Endothelial cell of umbilical vein (primary cell): ENCODE results near the gene TEAD4. TPM values are rescaled to one million over a fixed set of nuclear protein-coding genes. Genes with fewer than 3 reads are reported as not detected.

ENCODE experiments used
- BruUV-seq: library from RNA; stranded (reverse); fragments of 400-500 nt; replicated peaks from 2 replicates; lab custom pipeline; 2021; lab: Mats Ljungman, UMichigan
- CTCF ChIA-PET: fragments of 300-600, 350-600 bp; sonication (Branson Sonifier 250); formaldehyde crosslinking; loops from one replicate; lab custom pipeline; 2021; ENCODE audit warnings: antibody characterized with exemption, inconsistent platforms; lab: Charles Lee
- POLR2A ChIA-PET: fragments of 300-600, 350-600 bp; sonication (Branson Sonifier 250); formaldehyde crosslinking; loops from one replicate; lab custom pipeline; 2021; ENCODE audit warnings: antibody characterized with exemption, inconsistent platforms; lab: Charles Lee
- DNase-seq: peaks from one replicate; pipeline ENCODE4 v3.0.0-alpha.2; 2011; ENCODE audit warnings: low read depth, low spot score
- FAIRE-seq: peaks from 2 replicates; lab custom pipeline; 2011; peaks lifted over from hg19 to GRCh38; lab: Jason Lieb, UNC
- H2AFZ ChIP-seq: 2 replicates; pipeline ENCODE4 v1.6.0; 2012; ENCODE audit warnings: low read depth, low read length, control low read depth, inconsistent platforms
- H3K27ac ChIP-seq: 2 replicates; pipeline ENCODE4 v1.5.1; 2011; ENCODE audit warnings: low read depth, mild to moderate bottlenecking, control low read depth, low read length, moderate library complexity; ENCODE audit not compliant: insufficient read depth
- H3K27me3 ChIP-seq, 2 experiments: 2 replicates each; pipeline versions ENCODE4 v1.6.0 to v1.6.1; 2011; ENCODE audit warnings: low read length in 2 of 2, mixed read lengths in 1 of 2; ENCODE audit not compliant: control insufficient read depth in 2 of 2, insufficient read depth in 2 of 2
- H3K36me3 ChIP-seq, 2 experiments: 2 replicates in 1 of 2; 3 replicates in 1 of 2; pipeline ENCODE4 v1.5.1; 2011; ENCODE audit warnings: low read length in 2 of 2, mild to moderate bottlenecking in 1 of 2, moderate library complexity in 1 of 2; ENCODE audit not compliant: control insufficient read depth in 2 of 2, insufficient read depth in 2 of 2; ENCODE audit errors: extremely low read depth in 1 of 2
- H3K4me1 ChIP-seq: 3 replicates; pipeline ENCODE4 v1.5.1; 2011; ENCODE audit warnings: mild to moderate bottlenecking, low read length; ENCODE audit not compliant: control insufficient read depth, insufficient read depth; ENCODE audit errors: extremely low read depth
- H3K4me2 ChIP-seq: 2 replicates; pipeline ENCODE4 v1.6.1; 2011; ENCODE audit warnings: low read length, control low read depth, mixed read lengths; ENCODE audit not compliant: insufficient read depth
- H3K4me3 ChIP-seq, 3 experiments: fragments of 200-600 bp in 1 of 3; sonication (generic), shearing (Covaris generic) in 1 of 3; replicated peaks in 1 of 3; 2 replicates each; pipeline ENCODE4 v1.5.1; 2011 to 2016; ENCODE audit warnings: control low read depth in 3 of 3, low read length in 3 of 3, mild to moderate bottlenecking in 2 of 3, inconsistent platforms in 1 of 3, low read depth in 1 of 3, moderate library complexity in 1 of 3; ENCODE audit not compliant: insufficient read depth in 1 of 3
- H3K79me2 ChIP-seq: 2 replicates; pipeline ENCODE4 v1.6.0; 2012; ENCODE audit warnings: low read length, inconsistent platforms; ENCODE audit not compliant: control insufficient read depth, insufficient read depth
- H3K9ac ChIP-seq: replicated peaks from 2 replicates; pipeline ENCODE3; 2011; ENCODE audit warnings: low read length, control low read depth; ENCODE audit not compliant: insufficient read depth; ENCODE audit errors: extremely low read depth
- H3K9me1 ChIP-seq: replicated peaks from 3 replicates; pipeline ENCODE4 v1.6.0; 2011; ENCODE audit warnings: mild to moderate bottlenecking, low read length; ENCODE audit not compliant: control insufficient read depth, insufficient read depth; ENCODE audit errors: extremely low read depth
- H3K9me3 ChIP-seq: replicated peaks from 2 replicates; pipeline ENCODE4 v1.5.1; 2012; ENCODE audit warnings: low read length, inconsistent platforms; ENCODE audit not compliant: control insufficient read depth, insufficient read depth
- H4K20me1 ChIP-seq: replicated peaks from 2 replicates; pipeline ENCODE3; 2011; ENCODE audit warnings: mild to moderate bottlenecking, low read length; ENCODE audit not compliant: control insufficient read depth, insufficient read depth; ENCODE audit errors: extremely low read depth
- EZH2 ChIP-seq: IDR thresholded peaks from 2 replicates; pipeline ENCODE4 v1.6.1; 2012; ENCODE audit warnings: borderline replicate concordance, low read depth, mild to moderate bottlenecking, moderate library complexity, low read length, inconsistent platforms; ENCODE audit not compliant: severe bottlenecking
- FOS ChIP-seq: IDR thresholded peaks from 2 replicates; pipeline ENCODE4 v1.6.1; 2011; ENCODE audit warnings: mild to moderate bottlenecking, low read length, moderate library complexity, borderline replicate concordance; ENCODE audit not compliant: insufficient read depth
- GATA2 ChIP-seq: IDR thresholded peaks from 2 replicates; pipeline ENCODE4 v1.7.0; 2011; ENCODE audit warnings: low read depth, mild to moderate bottlenecking, moderate library complexity, mixed read lengths, low read length; ENCODE audit not compliant: insufficient read length, insufficient read depth
- JUN ChIP-seq: IDR thresholded peaks from 2 replicates; pipeline ENCODE4 v1.6.1; 2011; ENCODE audit warnings: borderline replicate concordance, low read depth; ENCODE audit not compliant: insufficient read length, insufficient read depth
- MAX ChIP-seq: IDR thresholded peaks from 2 replicates; pipeline ENCODE4 v1.6.1; 2011; ENCODE audit not compliant: insufficient read depth, insufficient read length
- MYC ChIP-seq: IDR thresholded peaks from one replicate; pipeline ENCODE4 v1.6.1; 2011; ENCODE audit warnings: mild to moderate bottlenecking, low read depth, low read length
- POLR2A ChIP-seq: IDR thresholded peaks from 2 replicates; pipeline ENCODE4 v1.6.1; 2012; ENCODE audit warnings: low read depth, mild to moderate bottlenecking, control low read depth, low read length
- POLR2AphosphoS5 ChIP-seq: IDR thresholded peaks from 2 replicates; pipeline ENCODE4 v1.6.1; 2012; ENCODE audit warnings: low read depth, mild to moderate bottlenecking, control low read depth, low read length, moderate library complexity; ENCODE audit not compliant: insufficient read depth
- dilution Hi-C: fragments of 300-500 bp; cut with MboI; formaldehyde crosslinking; loops from one replicate; pipeline ENCODE4 v1.15.0; 2019; ENCODE audit warnings: low sequenced_read_pairs; ENCODE audit not compliant: extremely low pct_ligation_motif_present
- intact Hi-C: fragments of 100-400 bp; cut with micrococcal nuclease; formaldehyde crosslinking; loops from one replicate; pipeline ENCODE4 v1.10.0; 2022
- polyA plus RNA-seq, 4 experiments: library from polyadenylated mRNA; depleted of rRNA in 3 of 4; stranded (reverse) in 3 of 4; unstranded in 1 of 4; fragments of >200 nt; gene quantifications; 2 replicates each; pipeline versions ENCODE4 v1.2.1 to v1.2.3, GENCODE V29; 2011 to 2012; ENCODE audit warnings: missing spikeins in 1 of 4
- total RNA-seq: library from RNA; stranded (reverse); gene quantifications from 2 replicates; pipeline ENCODE4 v1.2.3, GENCODE V29; 2021
- TF ChIP-seq, protein P1 (sequence below), 2 donors: IDR thresholded peaks; 1 replicate in 1 of 2; 2 replicates in 1 of 2; pipeline ENCODE4 v1.5.1; 2011; ENCODE audit warnings: low read length in 2 of 2, mild to moderate bottlenecking in 2 of 2, moderate library complexity in 2 of 2, control low read depth in 1 of 2, inconsistent platforms in 1 of 2, low read depth in 1 of 2; ENCODE audit not compliant: insufficient read depth in 1 of 2; ENCODE audit errors: extremely low read depth in 1 of 2

The TEAD4 gene
- total and polyA plus RNA-seq, 2 donors (not counting 3 experiments of a cell fraction or from before 2014, with no cell fraction given): 34.4 to 46.0 TPM

DNA sequence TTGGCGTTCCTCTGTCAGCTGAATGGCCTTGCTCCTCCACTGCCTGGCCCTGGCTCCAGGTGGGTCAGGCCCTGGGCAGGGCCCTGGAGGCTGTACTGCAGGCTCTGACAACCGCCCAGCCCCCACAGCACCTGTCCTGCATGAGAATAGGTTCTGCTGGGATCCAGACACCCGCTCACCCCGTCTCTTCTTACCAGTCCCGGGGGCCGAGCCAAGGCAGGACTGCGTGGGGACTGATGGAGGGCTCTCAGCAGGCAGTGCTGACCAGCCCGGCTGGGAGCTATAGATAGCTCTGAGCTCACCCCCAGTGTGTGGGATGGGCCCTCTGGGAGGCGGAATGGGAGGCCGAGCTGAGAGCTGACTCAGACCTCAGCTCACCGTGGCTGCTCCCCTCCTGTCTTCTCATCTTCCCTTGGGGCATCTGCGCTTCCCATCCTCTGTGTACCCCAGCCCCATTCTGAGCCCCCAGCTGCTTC, 39.6 kb downstream of the TEAD4 start:
- dilution Hi-C loops: no loop called here
- peaks cover 0 to 15% of the 10 kb centered on the region in 2 experiments for H3K36me3 ChIP-seq
- no peak overlapping the region for H3K4me3 ChIP-seq
- no peak overlapping the region for H3K9ac ChIP-seq
- no TSS peak for BruUV-seq
- no peaks in the 10 kb centered on the region for H3K9me1 ChIP-seq
- H3K79me2 ChIP-seq: peaks cover 3% of the 10 kb centered on the region
- no peak overlapping the region for H3K27ac ChIP-seq
- CTCF ChIA-PET: no interaction called here
- no peak overlapping the region for H3K4me2 ChIP-seq
- intact Hi-C loops: no loop called here
- H2AFZ ChIP-seq: no peak overlapping the region
- no peaks in the 10 kb centered on the region for H3K9me3 ChIP-seq
- H3K4me1 ChIP-seq: no peaks in the 10 kb centered on the region
- POLR2A ChIA-PET: interaction anchor here (0.5 kb wide), 1 partner anchor 18 kb away, joined by 3 read pairs; no protein-coding TSS in a partner anchor
- FAIRE-seq: no peak
- no peak for TF ChIP-seq MAX
- TF ChIP-seq POLR2A: no peak
- TF ChIP-seq, protein P1, sequence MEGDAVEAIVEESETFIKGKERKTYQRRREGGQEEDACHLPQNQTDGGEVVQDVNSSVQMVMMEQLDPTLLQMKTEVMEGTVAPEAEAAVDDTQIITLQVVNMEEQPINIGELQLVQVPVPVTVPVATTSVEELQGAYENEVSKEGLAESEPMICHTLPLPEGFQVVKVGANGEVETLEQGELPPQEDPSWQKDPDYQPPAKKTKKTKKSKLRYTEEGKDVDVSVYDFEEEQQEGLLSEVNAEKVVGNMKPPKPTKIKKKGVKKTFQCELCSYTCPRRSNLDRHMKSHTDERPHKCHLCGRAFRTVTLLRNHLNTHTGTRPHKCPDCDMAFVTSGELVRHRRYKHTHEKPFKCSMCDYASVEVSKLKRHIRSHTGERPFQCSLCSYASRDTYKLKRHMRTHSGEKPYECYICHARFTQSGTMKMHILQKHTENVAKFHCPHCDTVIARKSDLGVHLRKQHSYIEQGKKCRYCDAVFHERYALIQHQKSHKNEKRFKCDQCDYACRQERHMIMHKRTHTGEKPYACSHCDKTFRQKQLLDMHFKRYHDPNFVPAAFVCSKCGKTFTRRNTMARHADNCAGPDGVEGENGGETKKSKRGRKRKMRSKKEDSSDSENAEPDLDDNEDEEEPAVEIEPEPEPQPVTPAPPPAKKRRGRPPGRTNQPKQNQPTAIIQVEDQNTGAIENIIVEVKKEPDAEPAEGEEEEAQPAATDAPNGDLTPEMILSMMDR (IDR thresholded peaks at IDR 0.05; ENCODE audit: extremely low read depth in 1 of 2, insufficient read depth in 1 of 2, low read depth in 1 of 2, low read length in 2 of 2): no peak
- no peak for TF ChIP-seq FOS
- no peak for TF ChIP-seq POLR2AphosphoS5
- no peak for TF ChIP-seq GATA2
- TF ChIP-seq EZH2: no peak
- no peak for TF ChIP-seq MYC
- TF ChIP-seq JUN: no peak
- DNase-seq: no peak
- no peaks in the 10 kb centered on the region for H3K27me3 ChIP-seq
- no peaks in the 10 kb centered on the region for H4K20me1 ChIP-seq
